GM19023 (cell line): ENCODE results near the gene SLC6A2.
"Not testable (repeated sequence)": the region's sequence is repeated elsewhere in the genome, so short reads cannot be mapped to it uniquely, and the experiment has no call there.

Experiments
- ATAC-seq: cut with Tn5 transposase; IDR thresholded peaks from one replicate; pipeline ENCODE4 v1.9.1; 2021; ENCODE audit warnings: mild to moderate bottlenecking, moderate library complexity; ENCODE audit not compliant: unreplicated experiment

SLC6A2 gene

GRCh38 chr16:55709801-55710200, 54.0 kb downstream of the SLC6A2 start:
- no peak for ATAC-seq

GRCh38 chr16:55710466-55710865, 54.7 kb downstream of the SLC6A2 start:
- no peak for ATAC-seq

GRCh38 chr16:55711959-55712876, 56.4 kb downstream of the SLC6A2 start:
- ATAC-seq = no peak

GRCh38 chr16:55713103-55713502, 57.3 kb downstream of the SLC6A2 start:
- ATAC-seq = no peak

GRCh38 chr16:55717326-55717725, 61.5 kb downstream of the SLC6A2 start:
- no peak for ATAC-seq

- no peak for ATAC-seq
These were observed 69.4 kb downstream of the SLC6A2 start for GRCh38 chr16:55725055-55725777.

GRCh38 chr16:55728797-55729196, 73.0 kb downstream of the SLC6A2 start:
- no peak for ATAC-seq

GRCh38 chr16:55730115-55730514, 74.3 kb downstream of the SLC6A2 start:
- no peak for ATAC-seq

GRCh38 chr16:55732496-55732895, 76.7 kb downstream of the SLC6A2 start:
- ATAC-seq = no peak

- no peak for ATAC-seq
These were observed 78.9 kb downstream of the SLC6A2 start for GRCh38 chr16:55734665-55735064.

- no peak for ATAC-seq
These were observed 79.5 kb downstream of the SLC6A2 start for GRCh38 chr16:55735120-55735781.

GRCh38 chr16:55736671-55737070, 80.9 kb downstream of the SLC6A2 start:
- ATAC-seq = no peak

GRCh38 chr16:55737318-55737717, 81.5 kb downstream of the SLC6A2 start:
- no peak for ATAC-seq

GRCh38 chr16:55737966-55738365, 82.2 kb downstream of the SLC6A2 start:
- no peak for ATAC-seq

- no peak for ATAC-seq
These were observed 90.3 kb downstream of the SLC6A2 start for GRCh38 chr16:55746081-55746480.

GRCh38 chr16:55747785-55748184, 92.0 kb downstream of the SLC6A2 start:
- ATAC-seq = no peak

- not testable (repeated sequence) for ATAC-seq
These were observed 96.8 kb downstream of the SLC6A2 start for GRCh38 chr16:55752465-55753144.

- ATAC-seq = not testable (repeated sequence)
These were observed 97.4 kb downstream of the SLC6A2 start for GRCh38 chr16:55753145-55753631.
